ENCODE data around the gene RTTN. TPM values are rescaled to one million over a fixed set of nuclear protein-coding genes. Genes with fewer than 3 reads are reported as not detected.

The RTTN gene
- total and polyA plus RNA-seq, 2 of the 13 experiments (the other 11 are each of a cell fraction or from before 2014, with no cell fraction given), result 5.4 to 18.7 TPM

GRCh38 chr18:70190529-70190928 lies 15.0 kb downstream of the RTTN start:
- POLR2A ChIA-PET, result no interaction called here
- Histone ChIP-seq H3K4me1 (ENCODE audit: insufficient read depth, low read length) (no peaks in the 10 kb centered on the region), H3K9me3 (ENCODE audit: low read length) (no peaks in the 10 kb centered on the region), H3K4me3 (replicated peaks in 1 of 3; ENCODE audit: insufficient read depth in 1 of 3, low read depth in 2 of 3, low read length in 3 of 3) (no peak overlapping the region), H2AFZ (ENCODE audit: low read length) (no peak overlapping the region), H3K9ac (ENCODE audit: insufficient read depth, low read depth, low read length) (no peak overlapping the region), H3K79me2 (ENCODE audit: insufficient read depth, low read length) (no peaks in the 10 kb centered on the region), H3K4me2 (ENCODE audit: low read depth, low read length) (no peak overlapping the region), H4K20me1 (ENCODE audit: insufficient read depth, low read length) (no peaks in the 10 kb centered on the region), H3K36me3 (replicated peaks in 1 of 2; ENCODE audit: control insufficient read depth in 1 of 2, insufficient read depth in 2 of 2, low read length in 2 of 2) (peaks cover 3 to 51% of the 10 kb centered on the region in 2 experiments; a peak in 4 of 5 replicates), H3K27ac (ENCODE audit: extremely low read length, insufficient read depth, low read length) (no peak overlapping the region), H3K27me3 (ENCODE audit: control insufficient read depth in 1 of 2, insufficient read depth in 2 of 2, low read length in 2 of 2) (no peaks in the 10 kb centered on the region)
- in situ Hi-C loops (cut with HindIII; ENCODE audit: extremely low pct_ligation_motif_present, low pct_unique_long_range_greater_than_20kb), result no loop called here
- intact Hi-C loops (cut with micrococcal nuclease; ENCODE audit: unreplicated experiment), result no loop called here
- ATAC-seq, result no peak
- WGBS (ENCODE audit: low lambda C conversion rate), result 89% methylated on average over 3 of the region's 3 CpGs
- no peak for FAIRE-seq
- DNase-seq (ENCODE audit: low spot score), result no peak
- no TSS peak for BruUV-seq (replicated peaks)
- CTCF ChIA-PET (ENCODE audit: low intra/inter-chr PET ratio, low total read pairs), result no interaction called here
- TF ChIP-seq, protein P1, sequence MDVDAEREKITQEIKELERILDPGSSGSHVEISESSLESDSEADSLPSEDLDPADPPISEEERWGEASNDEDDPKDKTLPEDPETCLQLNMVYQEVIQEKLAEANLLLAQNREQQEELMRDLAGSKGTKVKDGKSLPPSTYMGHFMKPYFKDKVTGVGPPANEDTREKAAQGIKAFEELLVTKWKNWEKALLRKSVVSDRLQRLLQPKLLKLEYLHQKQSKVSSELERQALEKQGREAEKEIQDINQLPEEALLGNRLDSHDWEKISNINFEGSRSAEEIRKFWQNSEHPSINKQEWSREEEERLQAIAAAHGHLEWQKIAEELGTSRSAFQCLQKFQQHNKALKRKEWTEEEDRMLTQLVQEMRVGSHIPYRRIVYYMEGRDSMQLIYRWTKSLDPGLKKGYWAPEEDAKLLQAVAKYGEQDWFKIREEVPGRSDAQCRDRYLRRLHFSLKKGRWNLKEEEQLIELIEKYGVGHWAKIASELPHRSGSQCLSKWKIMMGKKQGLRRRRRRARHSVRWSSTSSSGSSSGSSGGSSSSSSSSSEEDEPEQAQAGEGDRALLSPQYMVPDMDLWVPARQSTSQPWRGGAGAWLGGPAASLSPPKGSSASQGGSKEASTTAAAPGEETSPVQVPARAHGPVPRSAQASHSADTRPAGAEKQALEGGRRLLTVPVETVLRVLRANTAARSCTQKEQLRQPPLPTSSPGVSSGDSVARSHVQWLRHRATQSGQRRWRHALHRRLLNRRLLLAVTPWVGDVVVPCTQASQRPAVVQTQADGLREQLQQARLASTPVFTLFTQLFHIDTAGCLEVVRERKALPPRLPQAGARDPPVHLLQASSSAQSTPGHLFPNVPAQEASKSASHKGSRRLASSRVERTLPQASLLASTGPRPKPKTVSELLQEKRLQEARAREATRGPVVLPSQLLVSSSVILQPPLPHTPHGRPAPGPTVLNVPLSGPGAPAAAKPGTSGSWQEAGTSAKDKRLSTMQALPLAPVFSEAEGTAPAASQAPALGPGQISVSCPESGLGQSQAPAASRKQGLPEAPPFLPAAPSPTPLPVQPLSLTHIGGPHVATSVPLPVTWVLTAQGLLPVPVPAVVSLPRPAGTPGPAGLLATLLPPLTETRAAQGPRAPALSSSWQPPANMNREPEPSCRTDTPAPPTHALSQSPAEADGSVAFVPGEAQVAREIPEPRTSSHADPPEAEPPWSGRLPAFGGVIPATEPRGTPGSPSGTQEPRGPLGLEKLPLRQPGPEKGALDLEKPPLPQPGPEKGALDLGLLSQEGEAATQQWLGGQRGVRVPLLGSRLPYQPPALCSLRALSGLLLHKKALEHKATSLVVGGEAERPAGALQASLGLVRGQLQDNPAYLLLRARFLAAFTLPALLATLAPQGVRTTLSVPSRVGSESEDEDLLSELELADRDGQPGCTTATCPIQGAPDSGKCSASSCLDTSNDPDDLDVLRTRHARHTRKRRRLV (CRISPR knock-in tag; IDR thresholded peaks at IDR 0.05), result no peak
- no peak for TF ChIP-seq ATF7 (IDR thresholded peaks at IDR 0.05)
- TF ChIP-seq ATF7 (CRISPR knock-in tag; IDR thresholded peaks at IDR 0.05), result no peak
- TF ChIP-seq ZNF350 (CRISPR knock-in tag; IDR thresholded peaks at IDR 0.05; ENCODE audit: borderline replicate concordance, low read depth), result no peak
- no peak for TF ChIP-seq CENPX (CRISPR knock-in tag; IDR thresholded peaks at IDR 0.05)
- TF ChIP-seq, protein P2, sequence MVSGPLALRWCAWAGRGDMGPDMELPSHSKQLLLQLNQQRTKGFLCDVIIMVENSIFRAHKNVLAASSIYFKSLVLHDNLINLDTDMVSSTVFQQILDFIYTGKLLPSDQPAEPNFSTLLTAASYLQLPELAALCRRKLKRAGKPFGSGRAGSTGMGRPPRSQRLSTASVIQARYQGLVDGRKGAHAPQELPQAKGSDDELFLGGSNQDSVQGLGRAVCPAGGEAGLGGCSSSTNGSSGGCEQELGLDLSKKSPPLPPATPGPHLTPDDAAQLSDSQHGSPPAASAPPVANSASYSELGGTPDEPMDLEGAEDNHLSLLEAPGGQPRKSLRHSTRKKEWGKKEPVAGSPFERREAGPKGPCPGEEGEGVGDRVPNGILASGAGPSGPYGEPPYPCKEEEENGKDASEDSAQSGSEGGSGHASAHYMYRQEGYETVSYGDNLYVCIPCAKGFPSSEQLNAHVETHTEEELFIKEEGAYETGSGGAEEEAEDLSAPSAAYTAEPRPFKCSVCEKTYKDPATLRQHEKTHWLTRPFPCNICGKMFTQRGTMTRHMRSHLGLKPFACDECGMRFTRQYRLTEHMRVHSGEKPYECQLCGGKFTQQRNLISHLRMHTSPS (CRISPR knock-in tag; IDR thresholded peaks at IDR 0.05; ENCODE audit: low read depth), result no peak
- TF ChIP-seq RBM39 (IDR thresholded peaks at IDR 0.05; ENCODE audit: low read depth, low read length, poor library complexity, severe bottlenecking), result no peak
- no peak for TF ChIP-seq TMF1 (CRISPR knock-in tag; IDR thresholded peaks at IDR 0.05; ENCODE audit: low read depth)
- TF ChIP-seq ZNF569 (CRISPR knock-in tag; IDR thresholded peaks at IDR 0.05; ENCODE audit: borderline replicate concordance), result no peak
- TF ChIP-seq, protein P3, sequence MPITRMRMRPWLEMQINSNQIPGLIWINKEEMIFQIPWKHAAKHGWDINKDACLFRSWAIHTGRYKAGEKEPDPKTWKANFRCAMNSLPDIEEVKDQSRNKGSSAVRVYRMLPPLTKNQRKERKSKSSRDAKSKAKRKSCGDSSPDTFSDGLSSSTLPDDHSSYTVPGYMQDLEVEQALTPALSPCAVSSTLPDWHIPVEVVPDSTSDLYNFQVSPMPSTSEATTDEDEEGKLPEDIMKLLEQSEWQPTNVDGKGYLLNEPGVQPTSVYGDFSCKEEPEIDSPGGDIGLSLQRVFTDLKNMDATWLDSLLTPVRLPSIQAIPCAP (CRISPR knock-in tag; IDR thresholded peaks at IDR 0.05; ENCODE audit: low read depth), result no peak
- TF ChIP-seq ZFYVE20 (CRISPR knock-in tag; IDR thresholded peaks at IDR 0.05; ENCODE audit: borderline replicate concordance, low read depth), result no peak
- TF ChIP-seq MED8 (CRISPR knock-in tag; IDR thresholded peaks at IDR 0.05; ENCODE audit: insufficient replicate concordance), result no peak
- TF ChIP-seq, protein P4, sequence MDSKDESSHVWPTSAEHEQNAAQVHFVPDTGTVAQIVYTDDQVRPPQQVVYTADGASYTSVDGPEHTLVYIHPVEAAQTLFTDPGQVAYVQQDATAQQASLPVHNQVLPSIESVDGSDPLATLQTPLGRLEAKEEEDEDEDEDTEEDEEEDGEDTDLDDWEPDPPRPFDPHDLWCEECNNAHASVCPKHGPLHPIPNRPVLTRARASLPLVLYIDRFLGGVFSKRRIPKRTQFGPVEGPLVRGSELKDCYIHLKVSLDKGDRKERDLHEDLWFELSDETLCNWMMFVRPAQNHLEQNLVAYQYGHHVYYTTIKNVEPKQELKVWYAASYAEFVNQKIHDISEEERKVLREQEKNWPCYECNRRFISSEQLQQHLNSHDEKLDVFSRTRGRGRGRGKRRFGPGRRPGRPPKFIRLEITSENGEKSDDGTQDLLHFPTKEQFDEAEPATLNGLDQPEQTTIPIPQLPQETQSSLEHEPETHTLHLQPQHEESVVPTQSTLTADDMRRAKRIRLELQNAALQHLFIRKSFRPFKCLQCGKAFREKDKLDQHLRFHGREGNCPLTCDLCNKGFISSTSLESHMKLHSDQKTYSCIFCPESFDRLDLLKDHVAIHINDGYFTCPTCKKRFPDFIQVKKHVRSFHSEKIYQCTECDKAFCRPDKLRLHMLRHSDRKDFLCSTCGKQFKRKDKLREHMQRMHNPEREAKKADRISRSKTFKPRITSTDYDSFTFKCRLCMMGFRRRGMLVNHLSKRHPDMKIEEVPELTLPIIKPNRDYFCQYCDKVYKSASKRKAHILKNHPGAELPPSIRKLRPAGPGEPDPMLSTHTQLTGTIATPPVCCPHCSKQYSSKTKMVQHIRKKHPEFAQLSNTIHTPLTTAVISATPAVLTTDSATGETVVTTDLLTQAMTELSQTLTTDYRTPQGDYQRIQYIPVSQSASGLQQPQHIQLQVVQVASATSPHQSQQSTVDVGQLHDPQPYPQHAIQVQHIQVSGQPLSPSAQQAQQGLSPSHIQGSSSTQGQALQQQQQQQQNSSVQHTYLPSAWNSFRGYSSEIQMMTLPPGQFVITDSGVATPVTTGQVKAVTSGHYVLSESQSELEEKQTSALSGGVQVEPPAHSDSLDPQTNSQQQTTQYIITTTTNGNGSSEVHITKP (CRISPR knock-in tag; IDR thresholded peaks at IDR 0.05; ENCODE audit: low read depth), result no peak
